Measurements from ENCODE around the gene CHFR.
"Not testable (repeated sequence)": the region's sequence is repeated elsewhere in the genome, so short reads cannot be mapped to it uniquely, and the experiment has no call there.

CHFR gene

DNA sequence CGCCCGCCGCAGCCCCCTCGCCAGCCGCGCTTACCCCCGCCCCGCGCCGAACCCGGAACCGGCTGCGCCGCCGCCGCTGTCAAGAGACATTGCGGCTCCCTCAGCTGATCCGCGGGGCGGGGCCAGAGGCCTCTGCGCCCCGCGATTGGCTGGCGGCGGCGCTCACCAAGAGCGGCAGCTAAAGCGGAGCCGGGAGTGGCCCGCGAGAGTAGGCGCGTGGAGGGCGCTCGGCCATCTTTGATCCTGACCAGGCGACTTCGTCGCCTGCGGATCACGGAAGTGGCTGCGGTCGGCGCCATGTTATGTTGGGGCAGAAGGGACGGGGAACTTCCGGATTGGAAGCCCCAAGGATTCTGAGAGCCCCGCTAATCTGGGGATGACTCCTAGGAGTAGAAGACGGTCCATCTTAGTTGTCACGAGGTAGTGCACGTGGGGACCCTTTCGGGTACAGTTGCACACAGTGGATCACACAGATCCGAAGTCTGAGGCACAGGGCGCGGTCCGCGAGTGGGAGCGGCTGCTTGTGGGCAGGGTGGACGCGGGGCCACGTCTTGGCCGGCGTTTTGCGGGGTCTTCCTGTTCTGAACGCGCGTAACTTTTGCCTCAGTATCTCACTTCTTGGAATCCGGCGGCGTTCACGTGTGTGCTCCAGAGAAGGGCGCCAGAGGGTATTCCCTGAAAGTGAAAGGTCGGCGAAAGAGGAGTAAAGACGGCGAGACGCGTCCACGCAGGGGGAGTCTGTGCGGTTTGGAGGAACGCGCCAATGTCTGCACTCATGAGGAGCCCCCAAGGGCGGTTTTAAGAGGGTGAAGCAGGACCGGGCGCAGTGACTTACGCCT, at the start of gene CHFR:
CHFR (minus strand) TSS at position 93 of the 839 bp plus-strand sequence. CDS start 277 bp downstream, outside the sequence.
- DNase-seq: peak; percentile 98

DNA sequence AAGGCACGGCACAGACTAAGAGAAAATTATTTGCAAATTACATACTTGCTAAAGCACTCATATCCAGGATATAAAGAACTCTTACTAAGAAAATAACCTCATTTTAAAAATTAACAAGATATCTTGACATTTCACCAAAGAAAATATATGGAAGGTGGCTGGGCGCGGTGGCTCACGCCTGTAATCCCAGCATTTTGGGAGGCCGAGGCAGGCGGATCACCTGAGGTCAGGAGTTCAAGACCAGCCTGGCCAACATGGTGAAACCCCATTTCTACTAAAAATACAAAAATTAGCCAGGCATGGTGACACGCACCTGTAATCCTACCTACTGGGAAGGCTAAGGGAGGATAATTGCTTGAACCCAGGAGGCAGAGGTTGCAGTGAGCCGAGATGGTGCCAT, 49.5 kb upstream of the CHFR start:
- not testable (repeated sequence) for DNase-seq

DNA sequence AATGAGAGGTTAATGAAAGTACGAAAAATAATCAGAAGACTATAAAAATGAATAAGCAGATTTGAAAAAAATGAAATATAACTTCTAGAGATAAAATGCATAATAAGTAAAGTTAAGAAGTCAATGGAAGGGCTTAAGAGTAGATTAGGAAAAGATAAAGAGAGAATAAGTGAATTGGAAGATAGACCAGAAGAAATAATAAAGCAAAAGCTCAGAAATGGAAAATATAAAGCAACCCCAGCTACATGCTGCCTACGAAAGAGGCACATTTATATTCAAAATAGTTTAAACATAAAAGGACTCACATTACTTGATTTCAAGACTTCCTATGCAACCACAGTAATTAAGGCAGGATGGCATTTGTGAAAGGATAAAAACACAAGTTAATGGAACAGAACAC, 48.8 kb upstream of the CHFR start:
- no peak for DNase-seq

- no peak for DNase-seq
Observed at GRCh38 chr12:132926415-132926833, 39.0 kb upstream of the CHFR start.

DNA sequence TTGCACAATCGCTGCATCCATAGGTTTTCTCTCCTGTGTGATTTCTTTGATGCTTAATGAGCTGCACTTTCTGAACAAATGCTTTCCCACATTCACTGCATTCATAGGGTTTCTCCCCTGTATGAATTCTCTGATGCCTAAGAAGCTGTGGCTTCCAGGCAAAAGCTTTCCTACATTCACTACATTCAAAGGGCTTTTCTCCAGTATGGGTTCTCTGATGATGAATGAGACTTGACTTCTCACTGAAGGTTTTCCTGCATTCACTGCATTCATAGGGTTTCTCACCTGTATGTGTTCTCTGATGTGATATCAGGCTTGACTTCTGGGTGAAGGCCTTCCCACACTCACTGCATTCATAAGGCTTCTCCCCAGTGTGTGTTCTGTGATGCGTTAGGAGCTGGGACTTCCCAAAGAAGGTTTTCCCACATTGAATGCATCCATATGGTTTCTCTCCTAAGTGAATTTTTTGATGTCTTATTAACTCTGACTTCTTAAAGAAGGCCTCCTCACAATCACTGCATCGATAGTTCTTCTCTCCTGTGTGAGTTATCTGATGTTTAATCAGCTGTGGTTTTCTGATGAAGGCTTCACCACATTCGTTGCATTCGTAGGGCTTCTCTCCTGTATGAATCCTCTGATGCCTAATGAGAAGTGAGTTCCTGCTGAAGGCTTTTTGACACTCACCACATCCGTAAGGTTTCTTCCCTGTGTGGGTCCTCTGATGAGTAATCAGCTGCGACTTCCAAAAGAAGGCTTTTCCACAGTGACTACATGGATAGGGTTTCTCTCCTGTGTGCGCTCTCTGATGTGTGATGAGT, 38.4 kb upstream of the CHFR start:
- no peak for DNase-seq

GRCh38 chr12:132924356-132924755, 37.0 kb upstream of the CHFR start:
- no peak for DNase-seq

- no peak for DNase-seq
Observed at GRCh38 chr12:132923356-132923909, 36.0 kb upstream of the CHFR start.

GRCh38 chr12:132922676-132923075, 35.3 kb upstream of the CHFR start:
- no peak for DNase-seq

- no peak for DNase-seq
Observed at GRCh38 chr12:132921685-132922084, 34.3 kb upstream of the CHFR start.

DNA sequence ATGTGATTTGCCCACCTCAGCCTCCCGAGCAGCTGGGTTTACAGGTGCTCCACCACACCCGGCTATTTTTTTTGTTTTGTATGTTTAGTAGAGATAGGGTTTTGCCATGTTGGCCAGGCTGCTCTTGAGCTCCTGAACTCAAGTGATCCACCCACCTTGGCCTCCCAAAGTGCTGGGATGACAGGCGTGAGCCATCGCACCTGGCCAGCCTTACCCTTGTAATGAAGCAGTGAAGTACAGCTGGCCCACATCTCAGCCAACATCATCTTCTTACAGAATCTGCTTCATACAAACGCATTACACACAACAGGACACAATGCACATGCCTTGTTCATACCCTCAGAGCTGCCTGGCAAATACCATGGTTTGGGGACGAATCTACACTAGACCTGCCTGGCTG, 31.3 kb upstream of the CHFR start:
- DNase-seq: no peak

- no peak for DNase-seq
Observed at GRCh38 chr12:132909030-132909368, 21.6 kb upstream of the CHFR start.

DNA sequence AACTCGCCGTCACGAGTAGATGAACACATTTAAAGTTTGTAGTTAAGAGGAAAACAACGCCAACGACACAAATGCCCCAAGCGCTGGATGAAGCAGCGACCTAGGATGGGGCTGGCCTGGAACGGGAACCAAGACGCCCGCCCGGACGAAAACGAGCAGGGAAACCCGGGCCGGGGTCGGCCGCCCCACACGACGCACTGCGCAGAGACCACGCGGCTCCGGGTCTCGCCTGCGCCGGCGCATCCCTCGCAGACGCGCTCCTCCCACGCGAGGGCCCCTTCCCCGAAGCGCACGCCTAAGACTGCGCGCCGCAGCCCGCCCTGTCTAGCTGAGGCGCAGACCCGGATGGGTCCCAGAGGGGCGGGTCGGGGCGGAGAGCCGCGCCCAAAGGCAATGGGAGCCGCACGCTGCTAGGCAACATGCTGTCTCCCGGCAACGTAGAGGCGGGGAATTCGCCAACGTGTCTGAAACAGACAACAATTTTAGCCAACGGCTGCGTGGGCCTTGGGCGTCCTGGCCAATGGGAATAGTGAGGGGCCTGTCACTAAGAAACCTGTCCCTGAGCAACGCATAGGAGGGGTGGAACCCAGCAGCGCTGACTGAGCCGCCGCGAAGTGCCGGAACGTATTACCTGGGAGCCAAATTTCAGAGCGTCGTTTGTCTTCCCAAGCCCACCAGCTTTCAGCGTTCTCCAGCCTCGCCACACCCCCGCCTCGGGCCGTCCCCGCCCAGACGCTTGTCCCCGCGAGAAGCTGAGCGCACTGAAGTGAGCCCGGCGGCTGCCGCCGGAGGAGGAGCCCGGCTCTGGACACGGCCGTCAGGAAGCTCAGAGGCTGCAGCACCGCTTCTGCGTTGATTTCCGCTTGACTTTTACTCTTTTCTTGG, 21.0 kb upstream of the CHFR start:
- DNase-seq: peak; percentile 99

DNA sequence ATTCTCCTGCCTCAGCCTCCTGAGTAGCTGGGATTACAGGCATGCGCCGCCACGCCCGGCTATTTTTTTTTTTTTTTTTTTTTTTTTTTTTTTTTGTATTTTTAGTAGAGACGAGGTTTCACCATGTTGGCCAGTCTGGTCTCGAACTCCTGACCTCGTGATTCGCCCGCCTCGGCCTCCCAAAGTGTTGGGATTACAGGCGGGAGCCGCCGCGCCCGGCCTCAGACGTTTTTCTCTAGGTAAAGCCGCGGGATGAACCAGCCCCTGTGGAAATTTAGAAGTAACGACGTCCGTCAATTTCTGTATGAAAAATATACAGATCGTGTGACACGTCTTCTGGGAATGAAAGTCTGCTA, 20.4 kb upstream of the CHFR start:
- DNase-seq: not testable (repeated sequence)

DNA sequence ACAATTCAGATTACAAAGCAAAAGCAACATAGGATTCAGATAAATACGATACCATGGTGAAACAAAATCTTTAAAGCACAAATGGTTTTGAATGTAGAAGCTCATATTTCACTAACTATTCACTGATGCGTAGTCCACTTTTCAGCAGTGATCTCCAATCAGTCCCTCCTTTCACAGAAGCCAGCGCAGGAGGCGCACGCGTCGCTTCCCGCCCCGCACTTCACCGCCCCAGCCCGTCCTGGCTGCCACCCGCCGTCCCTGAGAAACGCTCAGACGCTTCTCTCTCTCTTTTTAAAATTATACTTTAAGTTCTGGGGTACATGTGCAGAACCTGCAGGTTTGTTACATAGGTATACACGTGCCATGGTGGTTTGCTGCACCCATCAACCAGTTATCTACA, 19.8 kb upstream of the CHFR start:
- peak; percentile 12 for DNase-seq

DNA sequence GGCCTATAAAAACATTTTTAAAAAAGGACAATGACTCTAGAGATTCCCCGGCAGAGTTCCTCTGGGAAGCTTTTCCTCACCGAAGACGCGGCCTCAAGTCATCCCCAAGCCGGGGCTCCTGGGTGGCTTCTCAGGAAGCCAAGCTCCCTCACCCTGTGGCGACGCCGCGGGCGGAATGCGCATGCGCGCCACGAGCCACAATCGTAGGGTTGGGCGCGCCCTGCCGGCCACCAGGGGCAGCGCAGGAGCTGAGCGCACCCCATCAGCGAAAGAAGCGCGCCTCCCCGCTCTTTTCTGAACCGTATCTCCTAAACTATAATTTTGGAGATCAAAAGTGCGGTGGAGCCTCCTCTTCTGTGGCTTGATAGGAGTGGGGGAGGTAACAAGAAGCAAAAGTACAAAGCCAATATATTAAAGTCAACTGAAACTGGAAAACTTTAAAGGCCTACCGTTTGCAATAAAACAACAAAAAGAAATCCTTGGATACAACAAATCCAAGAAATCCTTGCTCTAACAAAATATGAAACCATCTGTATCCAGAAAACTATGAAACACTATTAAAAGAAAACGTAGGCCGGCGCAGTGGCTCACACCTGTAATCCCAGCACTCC, 17.4 kb upstream of the CHFR start:
- DNase-seq: peak; percentile 73

DNA sequence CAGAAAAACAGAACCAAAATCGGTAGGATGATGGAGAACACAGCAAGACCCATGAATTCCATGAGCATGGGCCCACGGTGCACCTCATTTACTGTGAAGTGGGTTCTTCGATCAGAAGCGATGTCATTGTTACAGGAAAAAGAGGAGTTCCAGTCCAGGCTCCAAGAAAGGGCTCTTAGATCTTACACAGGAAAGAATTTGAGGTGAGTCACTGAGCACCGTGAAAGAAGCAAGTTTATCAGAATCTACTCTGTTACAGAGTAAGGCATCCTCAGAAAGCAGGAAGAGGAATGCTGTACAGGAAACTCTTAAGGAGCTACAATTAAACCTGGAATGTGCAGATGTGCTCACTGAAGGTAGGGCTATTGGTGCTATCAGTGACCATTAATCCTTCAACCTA, 11.6 kb upstream of the CHFR start:
- no peak for DNase-seq

DNA sequence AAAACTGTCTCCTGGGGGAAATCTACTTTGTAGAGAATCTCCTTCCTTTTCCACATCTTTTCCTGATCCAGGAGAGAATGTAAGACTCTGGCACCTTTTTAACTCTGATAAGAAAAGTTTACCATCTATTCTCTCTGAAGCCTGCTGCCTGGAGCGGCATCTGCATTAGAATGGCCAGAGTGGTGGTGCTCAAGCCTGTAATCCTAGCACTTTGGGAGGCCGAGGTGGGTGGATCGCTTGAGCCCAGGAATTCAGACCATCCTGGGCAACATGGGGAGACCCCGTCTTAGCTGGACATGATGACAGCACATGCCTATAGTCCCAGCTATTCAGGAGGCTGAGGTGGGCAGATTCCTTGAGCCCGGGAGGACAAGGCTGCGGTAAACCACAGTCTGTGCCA, 1.4 kb upstream of the CHFR start:
- no peak for DNase-seq

- peak; percentile 73 for DNase-seq
Observed at GRCh38 chr12:132886529-132887477, 602 bp downstream of the CHFR start.

GRCh38 chr12:132881818-132882217, 5.6 kb downstream of the CHFR start:
- DNase-seq: no peak

DNA sequence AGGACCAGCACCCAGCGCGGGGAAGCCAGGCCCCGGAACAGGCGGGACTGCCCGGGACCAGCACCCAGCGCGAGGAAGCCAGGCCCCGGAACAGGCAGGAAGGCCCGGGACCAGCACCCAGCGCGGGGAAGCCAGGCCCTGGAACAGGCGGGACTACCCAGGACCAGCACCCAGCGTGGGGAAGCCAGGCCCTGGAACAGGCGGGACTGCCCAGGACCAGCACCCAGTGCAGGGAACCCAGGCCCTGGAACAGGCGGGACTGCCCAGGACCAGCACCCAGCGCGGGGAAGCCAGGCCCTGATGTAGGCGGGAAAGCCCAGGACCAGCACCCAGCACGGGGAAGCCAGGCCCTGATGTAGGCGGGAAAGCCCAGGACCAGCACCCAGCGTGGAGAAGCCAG, 12.8 kb downstream of the CHFR start:
- DNase-seq: not testable (repeated sequence)

GRCh38 chr12:132874175-132874574, 13.2 kb downstream of the CHFR start:
- no peak for DNase-seq

All from eye (tissue), 1 donor.